ENCODE results near the gene NAA40. TPM values are rescaled to one million over a fixed set of nuclear protein-coding genes. Genes with fewer than 3 reads are reported as not detected.

The NAA40 gene
- total RNA-seq, 1 experiment from 2014 or later = 43.7 TPM

- Mint-ChIP-seq H3K27me3 (ENCODE audit: insufficient read depth, unreplicated experiment) (no peaks in the 10 kb centered on the region), H3K4me1 (ENCODE audit: low read depth, unreplicated experiment) (peaks cover 7% of the 10 kb centered on the region), H3K36me3 (ENCODE audit: insufficient read depth, unreplicated experiment) (peaks cover 90% of the 10 kb centered on the region), H3K9me3 (ENCODE audit: unreplicated experiment) (no peaks in the 10 kb centered on the region), H3K4me3 (ENCODE audit: unreplicated experiment) (no peak overlapping the region), H3K27ac (ENCODE audit: unreplicated experiment) (no peak overlapping the region)
- no peaks in the 10 kb centered on the region for H3K27me3 ChIP-seq (replicated peaks; ENCODE audit: control insufficient read depth, insufficient read depth, low read length)
- no peak overlapping the region for H3K4me3 ChIP-seq (ENCODE audit: low read depth, low read length)
- peaks cover 4% of the 10 kb centered on the region for H3K36me3 ChIP-seq (ENCODE audit: control insufficient read depth, insufficient read depth, low read length)
- H3K4me1 ChIP-seq = peaks cover 6% of the 10 kb centered on the region
- H3K9me3 ChIP-seq = no peaks in the 10 kb centered on the region
- TF ChIP-seq, protein P1, sequence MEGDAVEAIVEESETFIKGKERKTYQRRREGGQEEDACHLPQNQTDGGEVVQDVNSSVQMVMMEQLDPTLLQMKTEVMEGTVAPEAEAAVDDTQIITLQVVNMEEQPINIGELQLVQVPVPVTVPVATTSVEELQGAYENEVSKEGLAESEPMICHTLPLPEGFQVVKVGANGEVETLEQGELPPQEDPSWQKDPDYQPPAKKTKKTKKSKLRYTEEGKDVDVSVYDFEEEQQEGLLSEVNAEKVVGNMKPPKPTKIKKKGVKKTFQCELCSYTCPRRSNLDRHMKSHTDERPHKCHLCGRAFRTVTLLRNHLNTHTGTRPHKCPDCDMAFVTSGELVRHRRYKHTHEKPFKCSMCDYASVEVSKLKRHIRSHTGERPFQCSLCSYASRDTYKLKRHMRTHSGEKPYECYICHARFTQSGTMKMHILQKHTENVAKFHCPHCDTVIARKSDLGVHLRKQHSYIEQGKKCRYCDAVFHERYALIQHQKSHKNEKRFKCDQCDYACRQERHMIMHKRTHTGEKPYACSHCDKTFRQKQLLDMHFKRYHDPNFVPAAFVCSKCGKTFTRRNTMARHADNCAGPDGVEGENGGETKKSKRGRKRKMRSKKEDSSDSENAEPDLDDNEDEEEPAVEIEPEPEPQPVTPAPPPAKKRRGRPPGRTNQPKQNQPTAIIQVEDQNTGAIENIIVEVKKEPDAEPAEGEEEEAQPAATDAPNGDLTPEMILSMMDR (IDR thresholded peaks at IDR 0.05; ENCODE audit: insufficient read depth in 1 of 2, low read depth in 1 of 2, low read length in 1 of 2, severe bottlenecking in 1 of 2, unreplicated experiment in 1 of 2) = no peak
- ChIA-PET POLR2A (no interaction called here), CTCF (no interaction called here)
- DNase-seq = no peak
- no TSS peak for BruUV-seq (replicated peaks)
- intact Hi-C loops (cut with micrococcal nuclease; ENCODE audit: unreplicated experiment) = no loop called here
These were observed 52.8 kb downstream of the NAA40 start for GRCh38 chr11:63991558-63991957.

DNA sequence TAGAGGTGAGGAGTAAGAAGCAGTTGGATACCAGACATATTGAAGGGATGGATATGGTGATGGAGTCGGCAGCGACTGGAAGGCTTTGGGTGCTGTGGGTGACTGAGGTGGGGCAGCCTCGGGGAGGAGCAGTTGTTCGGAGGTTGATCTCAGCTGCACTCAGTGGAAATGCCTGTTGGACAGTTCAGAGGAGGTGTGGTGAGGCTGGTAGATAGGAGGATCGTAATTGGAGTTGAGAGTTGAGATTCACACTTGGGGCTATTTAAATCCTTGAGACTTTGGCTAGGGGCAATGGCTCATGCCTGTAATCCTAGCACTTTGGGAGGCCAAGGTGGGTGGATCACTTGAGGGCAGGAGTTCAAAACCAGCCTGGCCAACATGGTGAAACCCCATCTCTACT is 54.3 kb downstream of the NAA40 start:
- Histone ChIP-seq H3K4me1 (no peaks in the 10 kb centered on the region), H3K4me3 (ENCODE audit: low read depth, low read length) (no peak overlapping the region), H3K27me3 (replicated peaks; ENCODE audit: control insufficient read depth, insufficient read depth, low read length) (no peaks in the 10 kb centered on the region), H3K9me3 (no peaks in the 10 kb centered on the region), H3K36me3 (ENCODE audit: control insufficient read depth, insufficient read depth, low read length) (peaks cover 8% of the 10 kb centered on the region)
- Mint-ChIP-seq H3K4me3 (ENCODE audit: unreplicated experiment) (no peak overlapping the region), H3K9me3 (ENCODE audit: unreplicated experiment) (no peaks in the 10 kb centered on the region), H3K27me3 (ENCODE audit: insufficient read depth, unreplicated experiment) (no peaks in the 10 kb centered on the region), H3K4me1 (ENCODE audit: low read depth, unreplicated experiment) (no peaks in the 10 kb centered on the region), H3K27ac (ENCODE audit: unreplicated experiment) (no peak overlapping the region), H3K36me3 (ENCODE audit: insufficient read depth, unreplicated experiment) (peaks cover 89% of the 10 kb centered on the region)
- intact Hi-C loops (cut with micrococcal nuclease; ENCODE audit: unreplicated experiment) = no loop called here
- no peak for DNase-seq
- POLR2A ChIA-PET = no interaction called here
- TF ChIP-seq, protein P1 (IDR thresholded peaks at IDR 0.05; ENCODE audit: insufficient read depth in 1 of 2, low read depth in 1 of 2, low read length in 1 of 2, severe bottlenecking in 1 of 2, unreplicated experiment in 1 of 2) = no peak
- CTCF ChIA-PET = no interaction called here
- BruUV-seq (replicated peaks) = no TSS peak

- no peak overlapping the region for H3K4me3 ChIP-seq (ENCODE audit: low read depth, low read length)
- no peak overlapping the region for H3K27ac Mint-ChIP-seq (ENCODE audit: unreplicated experiment)
- BruUV-seq (replicated peaks) = no TSS peak
- no peaks in the 10 kb centered on the region for H3K27me3 ChIP-seq (replicated peaks; ENCODE audit: control insufficient read depth, insufficient read depth, low read length)
- H3K9me3 Mint-ChIP-seq (ENCODE audit: unreplicated experiment) = no peaks in the 10 kb centered on the region
- H3K4me1 Mint-ChIP-seq (ENCODE audit: low read depth, unreplicated experiment) = no peaks in the 10 kb centered on the region
- CTCF ChIA-PET = no interaction called here
- no peak for DNase-seq
- H3K9me3 ChIP-seq = no peaks in the 10 kb centered on the region
- no peaks in the 10 kb centered on the region for H3K4me1 ChIP-seq
- peaks cover 6% of the 10 kb centered on the region for H3K36me3 ChIP-seq (ENCODE audit: control insufficient read depth, insufficient read depth, low read length)
- intact Hi-C loops (cut with micrococcal nuclease; ENCODE audit: unreplicated experiment) = no loop called here
- H3K4me3 Mint-ChIP-seq (ENCODE audit: unreplicated experiment) = no peak overlapping the region
- POLR2A ChIA-PET = no interaction called here
- TF ChIP-seq, protein P1 (IDR thresholded peaks at IDR 0.05; ENCODE audit: insufficient read depth in 1 of 2, low read depth in 1 of 2, low read length in 1 of 2, severe bottlenecking in 1 of 2, unreplicated experiment in 1 of 2) = no peak
- no peaks in the 10 kb centered on the region for H3K27me3 Mint-ChIP-seq (ENCODE audit: insufficient read depth, unreplicated experiment)
- peaks cover 88% of the 10 kb centered on the region for H3K36me3 Mint-ChIP-seq (ENCODE audit: insufficient read depth, unreplicated experiment)
These were observed 55.2 kb downstream of the NAA40 start for GRCh38 chr11:63993993-63994392.
